GM18951 (cell line): ENCODE measurements around the gene MGLL.
"Not testable (repeated sequence)": the region's sequence is repeated elsewhere in the genome, so short reads cannot be mapped to it uniquely, and the experiment has no call there.

Experiments used
- POLR2A ChIP-seq: IDR thresholded peaks from 4 replicates; pipeline ENCODE4 v1.6.1; 2011; ENCODE audit warnings: mild to moderate bottlenecking; ENCODE audit not compliant: insufficient read length, insufficient read depth; ENCODE audit errors: extremely low read depth
- in situ Hi-C: fragments of 300-500 bp; cut with MboI; formaldehyde crosslinking; loops from one replicate; pipeline ENCODE4 v1.12.0; 2022; ENCODE audit warnings: low sequenced_read_pairs, mixed read lengths, inconsistent platforms; ENCODE audit not compliant: unreplicated experiment

MGLL gene

GRCh38 chr3:127712881-127713771, 109.2 kb downstream of the MGLL start:
- no peak for TF ChIP-seq POLR2A
- in situ Hi-C loops, result no loop called here

GRCh38 chr3:127712461-127712860, 109.9 kb downstream of the MGLL start:
- in situ Hi-C loops, result no loop called here
- TF ChIP-seq POLR2A, result no peak

GRCh38 chr3:127711896-127712295, 110.4 kb downstream of the MGLL start:
- no peak for TF ChIP-seq POLR2A
- in situ Hi-C loops, result no loop called here

- in situ Hi-C loops, result no loop called here
- no peak for TF ChIP-seq POLR2A
Observed at GRCh38 chr3:127711021-127711695, 111.2 kb downstream of the MGLL start.

- TF ChIP-seq POLR2A, result no peak
Observed at GRCh38 chr3:127710155-127710941, 112.0 kb downstream of the MGLL start.

GRCh38 chr3:127709320-127710060, 112.8 kb downstream of the MGLL start:
- in situ Hi-C loops, result no loop called here
- no peak for TF ChIP-seq POLR2A

More at GRCh38 chr3:127710155-127710941, 112.0 kb downstream of the MGLL start:
- in situ Hi-C loops, result no loop called here

GRCh38 chr3:127708837-127709236, 113.5 kb downstream of the MGLL start:
- TF ChIP-seq POLR2A, result no peak

GRCh38 chr3:127707851-127708411, 114.4 kb downstream of the MGLL start:
- TF ChIP-seq POLR2A, result no peak
- in situ Hi-C loops, result no loop called here

More at GRCh38 chr3:127708837-127709236, 113.5 kb downstream of the MGLL start:
- in situ Hi-C loops, result no loop called here

GRCh38 chr3:127706785-127707351, 115.4 kb downstream of the MGLL start:
- TF ChIP-seq POLR2A, result no peak
- in situ Hi-C loops, result no loop called here

GRCh38 chr3:127706312-127706711, 116.0 kb downstream of the MGLL start:
- in situ Hi-C loops, result no loop called here
- TF ChIP-seq POLR2A, result no peak

- in situ Hi-C loops, result not testable (repeated sequence)
Observed at GRCh38 chr3:127704840-127705239, 117.5 kb downstream of the MGLL start.

- in situ Hi-C loops, result no loop called here
Observed at GRCh38 chr3:127702151-127702578, 120.2 kb downstream of the MGLL start.

More at GRCh38 chr3:127702151-127702578, 120.2 kb downstream of the MGLL start:
- no peak for TF ChIP-seq POLR2A
